Sigmoid colon (tissue), 7 donors: ENCODE measurements around the gene SLC25A36. TPM values are rescaled to one million over a fixed set of nuclear protein-coding genes. Genes with fewer than 3 reads are reported as not detected.

Source experiments
- DNase-seq: peaks from one replicate; pipeline ENCODE4 v3.0.0-alpha.2; 2019
- H3K27ac ChIP-seq, 4 donors: fragments of 200-600 bp; sonication (generic); one replicate each; pipeline ENCODE4 v1.5.1; 2016 to 2019; ENCODE audit warnings: mild to moderate bottlenecking in 1 of 4
- H3K27me3 ChIP-seq, 3 donors: fragments of 200-600 bp; sonication (generic); one replicate each; pipeline ENCODE4 v1.5.1; 2019; ENCODE audit warnings: mild to moderate bottlenecking in 1 of 3
- H3K36me3 ChIP-seq, 4 donors: fragments of 200-600 bp; sonication (generic); one replicate each; pipeline ENCODE4 v1.5.1; 2016 to 2019
- H3K4me1 ChIP-seq, 4 donors: fragments of 200-600 bp; sonication (generic); one replicate each; pipeline ENCODE4 v1.5.1; 2017 to 2019
- H3K4me3 ChIP-seq, 4 donors: fragments of 200-600 bp; sonication (generic); one replicate each; pipeline ENCODE4 v1.5.1; 2017 to 2019; ENCODE audit warnings: mild to moderate bottlenecking in 2 of 4, moderate library complexity in 1 of 4
- H3K9me3 ChIP-seq, 4 donors: fragments of 200-600 bp in 3 of 4; sonication (generic) in 3 of 4; one replicate each; pipeline versions ENCODE4 v1.5.1 to v1.6.1; 2013 to 2019
- EP300 ChIP-seq, 4 donors: sonication (generic); formaldehyde crosslinking; IDR thresholded peaks; one replicate each; pipeline ENCODE4 v1.6.1; 2017; ENCODE audit warnings: antibody characterized with exemption in 4 of 4
- POLR2A ChIP-seq, 2 donors: fragments of 450-650 bp; IDR thresholded peaks; one replicate each; pipeline ENCODE4 v1.6.1; 2016; ENCODE audit warnings: antibody characterized with exemption in 2 of 2, mild to moderate bottlenecking in 2 of 2, moderate library complexity in 2 of 2
- POLR2AphosphoS5 ChIP-seq, 4 donors: sonication (generic); formaldehyde crosslinking; IDR thresholded peaks; one replicate each; pipeline ENCODE4 v1.6.1; 2017; ENCODE audit warnings: antibody characterized with exemption in 4 of 4
- WGBS, 2 donors: extraction: QIAGEN DNeasy Blood & Tissue Kit; methylation state at CpG; one replicate each; pipeline ENCODE4 v1.1.7; 2013; 5-methylcytosine and 5-hydroxymethylcytosine counted together
- intact Hi-C: fragments of 100-400 bp; cut with DNase I; formaldehyde crosslinking; loops from one replicate; pipeline ENCODE4 v1.15.1; 2023
- polyA plus RNA-seq, 3 donors: library from polyadenylated mRNA; stranded (reverse); fragments of 200-250 nt; gene quantifications; one replicate each; pipeline ENCODE4 v1.2.3, GENCODE V29; 2013
- total RNA-seq, 4 donors: library from RNA; depleted of rRNA; stranded (reverse); fragments of >200 nt; gene quantifications; one replicate each; pipeline ENCODE4 v1.1.0, GENCODE V29; 2016
- TF ChIP-seq, protein P1 (sequence below), 4 experiments: fragments of 450-650 bp in 3 of 4; fragments of 200-600 bp in 1 of 4; IDR thresholded peaks; one replicate each; pipeline ENCODE4 v1.5.1; 2016 to 2019; ENCODE audit warnings: antibody characterized with exemption in 4 of 4, mild to moderate bottlenecking in 3 of 4, moderate library complexity in 2 of 4
- donor health status: healthy with polysubstance abuse.
- donor health status: Bipolar disorder and iron deficiency.
- donor health status: healthy.

The SLC25A36 gene
- total and polyA plus RNA-seq, 7 donors: 8.8 to 139 (median 67.0) TPM

DNA sequence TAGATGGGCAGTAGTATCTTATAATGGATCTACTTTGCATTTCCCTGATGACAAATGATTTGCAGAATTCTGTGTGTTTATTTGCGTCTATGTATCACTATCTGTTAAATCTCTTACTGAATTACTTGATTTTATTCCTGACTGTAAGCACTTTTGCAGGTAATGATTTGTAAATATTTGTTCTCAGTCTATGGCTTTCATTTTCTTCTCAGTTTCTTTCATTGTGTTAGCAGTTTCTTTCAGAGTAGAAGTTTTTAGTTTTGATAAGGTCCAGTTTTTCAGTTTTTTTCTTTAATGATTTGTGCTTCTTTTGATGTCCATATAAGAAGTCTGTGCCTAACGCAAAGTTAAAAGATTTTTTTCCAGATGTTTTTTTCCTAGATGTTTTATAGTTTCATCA, 12.9 kb downstream of the SLC25A36 start:
- DNase-seq: no peak
- WGBS, 2 donors: 21 to 70% methylated on average over 2 of the region's 2 CpGs
- intact Hi-C loops: no loop called here
- Histone ChIP-seq H3K27me3 (no peaks in the 10 kb centered on the region), H3K27ac (no peak overlapping the region), H3K9me3 (no peaks in the 10 kb centered on the region), H3K4me3 (no peak overlapping the region), H3K4me1 (peaks cover 0 to 54% (median 30%) of the 10 kb centered on the region in 4 donors), H3K36me3 (peaks cover 0 to 14% (median 0%) of the 10 kb centered on the region in 4 donors)
- TF ChIP-seq POLR2AphosphoS5 (IDR thresholded peaks at IDR 0.05) (no peak), POLR2A (IDR thresholded peaks at IDR 0.05) (no peak), EP300 (IDR thresholded peaks at IDR 0.05) (no peak)
- TF ChIP-seq, protein P1, sequence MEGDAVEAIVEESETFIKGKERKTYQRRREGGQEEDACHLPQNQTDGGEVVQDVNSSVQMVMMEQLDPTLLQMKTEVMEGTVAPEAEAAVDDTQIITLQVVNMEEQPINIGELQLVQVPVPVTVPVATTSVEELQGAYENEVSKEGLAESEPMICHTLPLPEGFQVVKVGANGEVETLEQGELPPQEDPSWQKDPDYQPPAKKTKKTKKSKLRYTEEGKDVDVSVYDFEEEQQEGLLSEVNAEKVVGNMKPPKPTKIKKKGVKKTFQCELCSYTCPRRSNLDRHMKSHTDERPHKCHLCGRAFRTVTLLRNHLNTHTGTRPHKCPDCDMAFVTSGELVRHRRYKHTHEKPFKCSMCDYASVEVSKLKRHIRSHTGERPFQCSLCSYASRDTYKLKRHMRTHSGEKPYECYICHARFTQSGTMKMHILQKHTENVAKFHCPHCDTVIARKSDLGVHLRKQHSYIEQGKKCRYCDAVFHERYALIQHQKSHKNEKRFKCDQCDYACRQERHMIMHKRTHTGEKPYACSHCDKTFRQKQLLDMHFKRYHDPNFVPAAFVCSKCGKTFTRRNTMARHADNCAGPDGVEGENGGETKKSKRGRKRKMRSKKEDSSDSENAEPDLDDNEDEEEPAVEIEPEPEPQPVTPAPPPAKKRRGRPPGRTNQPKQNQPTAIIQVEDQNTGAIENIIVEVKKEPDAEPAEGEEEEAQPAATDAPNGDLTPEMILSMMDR (IDR thresholded peaks at IDR 0.05): no peak

GRCh38 chr3:140955645-140956044, 14.0 kb downstream of the SLC25A36 start:
- H3K27ac ChIP-seq: no peak overlapping the region
- 89 to 91% methylated on average over 3 of the region's 3 CpGs for WGBS, 2 donors
- peaks cover 0 to 44% (median 24%) of the 10 kb centered on the region in 4 donors for H3K4me1 ChIP-seq

GRCh38 chr3:140956058-140956835, 14.6 kb downstream of the SLC25A36 start:
- intact Hi-C loops: no loop called here
- Histone ChIP-seq H3K4me1 (peaks cover 0 to 38% (median 21%) of the 10 kb centered on the region in 4 donors), H3K9me3 (no peaks in the 10 kb centered on the region), H3K27me3 (no peaks in the 10 kb centered on the region), H3K36me3 (peaks cover 0 to 31% (median 2%) of the 10 kb centered on the region in 4 donors), H3K4me3 (no peak overlapping the region), H3K27ac (no peak overlapping the region)
- no peak for DNase-seq
- TF ChIP-seq POLR2AphosphoS5 (IDR thresholded peaks at IDR 0.05) (no peak), EP300 (IDR thresholded peaks at IDR 0.05) (no peak), POLR2A (IDR thresholded peaks at IDR 0.05) (no peak)
- TF ChIP-seq, protein P1 (IDR thresholded peaks at IDR 0.05): no peak
- 87 to 93% methylated on average over 5 of the region's 5 CpGs for WGBS, 2 donors

More at GRCh38 chr3:140955645-140956044, 14.0 kb downstream of the SLC25A36 start:
- no peaks in the 10 kb centered on the region for H3K9me3 ChIP-seq
- H3K4me3 ChIP-seq: no peak overlapping the region
- TF ChIP-seq, protein P1 (IDR thresholded peaks at IDR 0.05): no peak
- TF ChIP-seq POLR2A (IDR thresholded peaks at IDR 0.05) (no peak), POLR2AphosphoS5 (IDR thresholded peaks at IDR 0.05) (no peak), EP300 (IDR thresholded peaks at IDR 0.05) (no peak)
- no peaks in the 10 kb centered on the region for H3K27me3 ChIP-seq
- intact Hi-C loops: no loop called here
- H3K36me3 ChIP-seq: peaks cover 0 to 25% (median 2%) of the 10 kb centered on the region in 4 donors
- DNase-seq: no peak

GRCh38 chr3:140972833-140973232, 31.2 kb downstream of the SLC25A36 start:
- no peaks in the 10 kb centered on the region for H3K27me3 ChIP-seq
- H3K36me3 ChIP-seq: peaks cover 0 to 46% (median 2%) of the 10 kb centered on the region in 4 donors
- no peaks in the 10 kb centered on the region for H3K9me3 ChIP-seq
- no peak overlapping the region for H3K27ac ChIP-seq
- DNase-seq: no peak
- no peaks in the 10 kb centered on the region for H3K4me1 ChIP-seq
- no peak for TF ChIP-seq EP300 (IDR thresholded peaks at IDR 0.05)
- no peak for TF ChIP-seq POLR2AphosphoS5 (IDR thresholded peaks at IDR 0.05)
- TF ChIP-seq, protein P1 (IDR thresholded peaks at IDR 0.05): no peak
- TF ChIP-seq POLR2A (IDR thresholded peaks at IDR 0.05): no peak
- no peak overlapping the region for H3K4me3 ChIP-seq
- intact Hi-C loops: no loop called here
